Dendritic cell treated with granulocyte-macrophage colony-stimulating factor and Interleukin-4, amounts not matched to agents 40 ng/mL and 50 ng/mL, for 4 days (primary cell): ENCODE measurements around the gene PROM1.

Source experiments
- H3K27ac Mint-ChIP-seq: one replicate; pipeline ENCODE4 v1.8.0; 2022; ENCODE audit warnings: mild to moderate bottlenecking, mixed read lengths
- H3K27me3 Mint-ChIP-seq: one replicate; pipeline ENCODE4 v1.8.0; 2022; ENCODE audit warnings: mild to moderate bottlenecking, mixed read lengths
- H3K36me3 Mint-ChIP-seq: one replicate; pipeline ENCODE4 v1.8.0; 2022; ENCODE audit warnings: low read depth, mixed read lengths
- H3K4me1 Mint-ChIP-seq: one replicate; pipeline ENCODE4 v1.8.0; 2022; ENCODE audit warnings: low read depth, mixed read lengths
- H3K4me3 Mint-ChIP-seq: one replicate; pipeline ENCODE4 v1.8.0; 2022; ENCODE audit warnings: mild to moderate bottlenecking, moderate library complexity, mixed read lengths
- H3K9me3 Mint-ChIP-seq: one replicate; pipeline ENCODE4 v1.8.0; 2022; ENCODE audit warnings: mixed read lengths
- intact Hi-C: fragments of 100-400 bp; cut with micrococcal nuclease; formaldehyde crosslinking; loops from one replicate; pipeline ENCODE4 v1.15.0; 2022

The PROM1 gene

GRCh38 chr4:16019649-16020048 lies 64.2 kb downstream of the PROM1 start:
- intact Hi-C loops: no loop called here
- Mint-ChIP-seq H3K36me3 (no peaks in the 10 kb centered on the region), H3K4me3 (no peak overlapping the region), H3K27me3 (no peaks in the 10 kb centered on the region), H3K4me1 (no peaks in the 10 kb centered on the region), H3K27ac (no peak overlapping the region), H3K9me3 (no peaks in the 10 kb centered on the region)

DNA sequence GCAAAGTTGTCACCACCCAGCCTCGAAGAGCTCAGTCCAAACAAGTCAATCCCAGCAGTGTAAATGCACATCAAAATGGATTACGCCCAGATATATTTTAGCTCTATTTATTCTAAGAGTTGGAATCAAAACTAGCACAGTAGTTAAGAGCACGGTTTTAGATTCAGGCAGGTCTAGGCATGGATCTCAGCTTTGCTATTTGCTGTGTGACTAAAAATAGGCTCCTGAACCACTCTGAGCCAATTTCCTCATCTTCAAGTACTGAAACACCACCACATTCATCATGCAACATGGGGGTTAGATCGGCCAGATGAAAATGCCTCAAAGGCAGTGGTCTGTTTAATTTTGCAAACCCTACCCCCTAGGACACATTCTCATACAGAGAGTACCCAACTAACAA lies 65.0 kb downstream of the PROM1 start:
- Mint-ChIP-seq H3K27me3 (no peaks in the 10 kb centered on the region), H3K4me3 (no peak overlapping the region), H3K27ac (no peak overlapping the region), H3K4me1 (no peaks in the 10 kb centered on the region), H3K36me3 (no peaks in the 10 kb centered on the region), H3K9me3 (no peaks in the 10 kb centered on the region)
- intact Hi-C loops: no loop called here

DNA sequence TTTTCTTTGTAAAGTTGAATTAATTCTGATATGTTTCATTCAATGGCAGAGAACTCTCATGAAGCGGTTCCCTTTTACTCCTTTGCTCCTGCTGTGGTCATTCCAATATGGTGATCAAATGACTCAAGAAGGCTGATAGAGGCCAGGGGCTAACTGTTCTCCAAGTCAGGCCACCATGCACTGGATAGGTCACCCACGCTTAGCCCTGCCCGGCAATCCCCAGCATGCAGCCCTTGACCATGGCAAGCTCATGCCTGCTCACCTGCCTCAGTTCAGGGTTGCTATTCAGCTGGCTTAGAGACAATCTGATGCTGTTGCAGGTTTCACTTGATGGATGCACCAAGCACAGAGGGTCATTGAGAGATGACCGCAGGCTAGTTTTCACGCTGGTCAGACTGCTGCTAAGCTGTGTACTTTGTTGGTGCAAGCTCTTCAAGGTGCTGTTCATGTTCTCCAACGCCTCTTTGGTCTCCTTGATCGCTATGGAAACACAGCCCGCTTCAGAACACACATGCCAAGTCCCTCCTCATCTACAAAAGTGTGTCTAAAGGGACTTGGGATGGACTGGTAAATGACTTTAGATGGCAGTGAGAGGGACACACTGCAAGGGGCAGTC lies 65.7 kb downstream of the PROM1 start:
- Mint-ChIP-seq H3K4me3 (no peak overlapping the region), H3K27me3 (no peaks in the 10 kb centered on the region), H3K27ac (no peak overlapping the region)

DNA sequence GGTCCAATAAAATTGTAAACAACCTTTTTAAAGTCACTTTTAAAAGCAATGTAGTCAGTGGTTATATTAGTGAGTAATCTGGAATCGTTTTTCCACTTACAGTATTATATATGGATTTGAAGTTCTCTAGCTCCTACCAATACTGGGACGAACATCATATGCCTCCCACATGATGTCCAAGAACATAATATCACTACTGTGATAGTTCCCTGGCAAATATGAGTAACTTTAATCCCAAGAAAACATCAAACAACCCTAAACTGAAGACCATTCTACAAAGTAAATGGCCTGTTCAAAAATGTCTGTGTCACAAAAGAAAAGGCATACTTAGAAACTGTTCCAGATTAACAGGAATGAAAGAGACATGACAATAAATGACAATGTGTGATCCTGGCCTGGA lies 67.3 kb downstream of the PROM1 start:
- H3K9me3 Mint-ChIP-seq: no peaks in the 10 kb centered on the region
- H3K36me3 Mint-ChIP-seq: no peaks in the 10 kb centered on the region
- no peak overlapping the region for H3K4me3 Mint-ChIP-seq
- no peaks in the 10 kb centered on the region for H3K4me1 Mint-ChIP-seq
- intact Hi-C loops: no loop called here
- H3K27ac Mint-ChIP-seq: no peak overlapping the region
- no peaks in the 10 kb centered on the region for H3K27me3 Mint-ChIP-seq

More for the DNA sequence above, 65.7 kb downstream of the PROM1 start:
- Mint-ChIP-seq H3K36me3 (no peaks in the 10 kb centered on the region), H3K9me3 (no peaks in the 10 kb centered on the region), H3K4me1 (no peaks in the 10 kb centered on the region)
- intact Hi-C loops: no loop called here

DNA sequence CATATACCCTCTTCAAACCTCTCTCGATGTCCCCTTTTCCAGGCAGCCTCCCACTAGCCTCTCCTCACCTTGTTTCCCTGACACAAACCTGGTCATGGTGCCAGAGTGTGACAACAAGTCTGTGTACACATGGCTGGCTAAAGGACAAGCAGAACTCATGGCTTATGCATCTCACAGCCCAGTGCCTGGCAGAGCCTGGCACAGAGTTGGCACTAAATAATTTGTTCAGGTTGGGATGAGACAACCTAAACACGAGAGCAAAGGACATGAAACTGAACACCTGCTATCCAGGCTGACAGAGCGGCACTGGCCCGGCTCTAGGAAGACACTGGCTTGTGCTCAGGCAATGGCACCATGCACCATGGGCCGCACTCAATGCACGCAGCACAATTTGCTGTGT lies 72.7 kb downstream of the PROM1 start:
- H3K36me3 Mint-ChIP-seq: no peaks in the 10 kb centered on the region
- no peaks in the 10 kb centered on the region for H3K9me3 Mint-ChIP-seq
- no peak overlapping the region for H3K27ac Mint-ChIP-seq
- no peaks in the 10 kb centered on the region for H3K27me3 Mint-ChIP-seq
- no peak overlapping the region for H3K4me3 Mint-ChIP-seq
- H3K4me1 Mint-ChIP-seq: no peaks in the 10 kb centered on the region
- intact Hi-C loops: no loop called here

- no peak overlapping the region for H3K27ac Mint-ChIP-seq
- intact Hi-C loops: no loop called here
- no peaks in the 10 kb centered on the region for H3K36me3 Mint-ChIP-seq
- no peak overlapping the region for H3K4me3 Mint-ChIP-seq
- no peaks in the 10 kb centered on the region for H3K27me3 Mint-ChIP-seq
- no peaks in the 10 kb centered on the region for H3K4me1 Mint-ChIP-seq
- no peaks in the 10 kb centered on the region for H3K9me3 Mint-ChIP-seq
These were observed 74.7 kb downstream of the PROM1 start for GRCh38 chr4:16009153-16009552.

- no peak overlapping the region for H3K4me3 Mint-ChIP-seq
- H3K36me3 Mint-ChIP-seq: no peaks in the 10 kb centered on the region
- H3K4me1 Mint-ChIP-seq: no peaks in the 10 kb centered on the region
- H3K9me3 Mint-ChIP-seq: no peaks in the 10 kb centered on the region
- no peak overlapping the region for H3K27ac Mint-ChIP-seq
- H3K27me3 Mint-ChIP-seq: no peaks in the 10 kb centered on the region
- intact Hi-C loops: no loop called here
These were observed 76.2 kb downstream of the PROM1 start for GRCh38 chr4:16007471-16008095.

DNA sequence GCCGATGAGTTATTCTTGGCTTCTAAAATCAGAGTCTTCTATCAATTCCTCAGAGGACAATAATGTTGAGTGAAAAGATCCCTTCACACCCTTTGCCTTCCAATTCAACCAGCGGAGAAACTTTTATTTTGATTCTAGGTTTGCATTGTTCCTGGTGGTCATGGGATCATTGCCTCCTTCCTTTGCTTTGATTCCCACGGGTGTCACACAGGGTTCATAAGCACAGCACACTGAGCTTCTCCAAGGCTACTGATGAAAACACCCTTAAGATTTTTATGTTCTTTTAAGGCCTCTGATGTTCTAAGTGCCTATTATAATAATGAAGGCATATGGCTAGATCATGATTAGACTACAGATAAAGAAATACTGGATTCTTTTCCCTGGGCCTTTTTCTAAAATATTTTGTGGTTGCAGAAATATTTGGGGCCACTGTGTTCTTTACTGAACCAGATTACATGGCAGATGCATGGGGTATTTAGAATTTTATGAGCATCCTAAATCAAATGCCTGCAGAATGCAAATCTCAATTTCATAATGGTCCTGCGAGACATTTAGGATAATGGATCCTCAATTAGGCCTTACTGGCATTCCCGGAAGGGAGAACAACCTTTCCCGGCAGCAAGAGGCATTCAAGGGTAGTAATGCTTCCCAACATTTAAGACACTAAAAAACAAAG lies 76.9 kb downstream of the PROM1 start:
- no peaks in the 10 kb centered on the region for H3K4me1 Mint-ChIP-seq
- H3K36me3 Mint-ChIP-seq: no peaks in the 10 kb centered on the region
- H3K9me3 Mint-ChIP-seq: no peaks in the 10 kb centered on the region
- no peak overlapping the region for H3K27ac Mint-ChIP-seq
- intact Hi-C loops: no loop called here
- no peaks in the 10 kb centered on the region for H3K27me3 Mint-ChIP-seq
- no peak overlapping the region for H3K4me3 Mint-ChIP-seq

GRCh38 chr4:16005676-16006075 lies 78.1 kb downstream of the PROM1 start:
- no peak overlapping the region for H3K27ac Mint-ChIP-seq
- H3K27me3 Mint-ChIP-seq: no peaks in the 10 kb centered on the region
- H3K9me3 Mint-ChIP-seq: no peaks in the 10 kb centered on the region
- H3K4me1 Mint-ChIP-seq: no peaks in the 10 kb centered on the region
- H3K36me3 Mint-ChIP-seq: no peaks in the 10 kb centered on the region
- no peak overlapping the region for H3K4me3 Mint-ChIP-seq
- intact Hi-C loops: no loop called here

DNA sequence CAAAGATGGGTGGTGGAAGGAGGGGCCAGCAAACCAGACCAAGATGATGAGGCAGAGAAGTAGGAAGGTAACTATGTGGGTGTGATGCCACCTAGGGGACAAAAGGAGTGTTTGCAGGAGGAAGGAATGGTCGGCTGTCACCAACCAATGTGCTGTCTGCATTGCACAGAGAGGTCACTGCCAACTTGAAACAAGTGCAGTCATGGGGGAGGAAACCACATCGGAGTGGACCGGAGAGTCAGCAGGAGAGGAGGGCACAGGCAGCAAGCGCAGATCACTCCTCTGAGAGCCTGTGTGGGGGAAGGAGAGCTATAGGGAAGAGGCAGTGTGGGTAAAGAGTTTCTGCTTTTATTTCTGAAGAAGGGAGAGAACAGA lies 82.4 kb downstream of the PROM1 start:
- Mint-ChIP-seq H3K9me3 (no peaks in the 10 kb centered on the region), H3K27ac (no peak overlapping the region), H3K4me1 (no peaks in the 10 kb centered on the region), H3K4me3 (no peak overlapping the region), H3K27me3 (no peaks in the 10 kb centered on the region), H3K36me3 (no peaks in the 10 kb centered on the region)
- intact Hi-C loops: loop anchor here (1.0 to 2.0 kb wide), 5 partner anchors 37 to 523 kb away; no protein-coding TSS in a partner anchor

GRCh38 chr4:16000708-16001483 lies 82.9 kb downstream of the PROM1 start:
- intact Hi-C loops: loop anchor here (1.0 to 2.0 kb wide), 5 partner anchors 36 to 522 kb away; no protein-coding TSS in a partner anchor
- Mint-ChIP-seq H3K4me1 (no peaks in the 10 kb centered on the region), H3K9me3 (no peaks in the 10 kb centered on the region), H3K4me3 (no peak overlapping the region), H3K36me3 (no peaks in the 10 kb centered on the region), H3K27me3 (no peaks in the 10 kb centered on the region), H3K27ac (no peak overlapping the region)

DNA sequence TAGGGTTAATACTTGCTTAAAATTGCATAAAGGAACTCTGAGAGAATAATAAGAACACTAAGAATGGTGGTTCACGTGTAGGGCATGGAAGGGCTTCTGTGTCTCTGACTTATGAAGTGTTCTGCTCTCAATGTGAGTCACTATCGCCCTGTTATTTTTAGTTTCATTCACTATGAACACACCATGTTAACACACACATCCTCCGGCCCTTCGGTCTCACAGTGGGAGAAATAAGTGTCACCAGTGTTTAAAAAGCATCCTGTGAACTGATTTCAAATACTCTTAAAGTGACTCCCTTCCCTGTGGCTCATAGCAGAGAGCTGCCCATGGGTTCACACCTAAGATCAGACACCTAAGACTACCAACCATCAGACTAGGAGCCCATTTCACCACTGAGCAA lies 87.0 kb downstream of the PROM1 start:
- Mint-ChIP-seq H3K9me3 (no peaks in the 10 kb centered on the region), H3K27ac (no peak overlapping the region), H3K27me3 (no peaks in the 10 kb centered on the region), H3K4me1 (peaks cover 12% of the 10 kb centered on the region), H3K4me3 (no peak overlapping the region), H3K36me3 (no peaks in the 10 kb centered on the region)
- intact Hi-C loops: no loop called here

DNA sequence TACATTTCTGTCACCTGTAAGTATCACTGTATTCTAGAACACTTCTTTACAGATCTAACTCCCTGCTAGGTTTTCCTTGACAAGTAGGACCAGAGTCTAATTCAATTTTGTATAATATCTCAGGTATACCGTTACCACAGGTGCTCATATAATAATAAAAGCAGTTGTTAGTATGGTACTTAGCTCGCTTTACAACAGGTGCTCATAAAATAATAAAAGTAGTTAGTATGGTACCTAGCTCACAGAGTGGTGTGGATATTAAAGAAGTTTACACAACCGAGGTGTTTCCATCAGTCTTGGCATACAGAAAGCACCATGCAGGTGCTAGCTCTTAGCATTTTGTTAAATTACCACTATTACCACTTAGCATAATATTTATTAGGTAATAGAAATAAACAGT lies 88.0 kb downstream of the PROM1 start:
- intact Hi-C loops: no loop called here
- H3K27me3 Mint-ChIP-seq: no peaks in the 10 kb centered on the region
- no peaks in the 10 kb centered on the region for H3K9me3 Mint-ChIP-seq
- H3K36me3 Mint-ChIP-seq: no peaks in the 10 kb centered on the region
- no peak overlapping the region for H3K27ac Mint-ChIP-seq
- H3K4me3 Mint-ChIP-seq: no peak overlapping the region
- peaks cover 12% of the 10 kb centered on the region for H3K4me1 Mint-ChIP-seq

- intact Hi-C loops: no loop called here
These were observed 91.7 kb downstream of the PROM1 start for GRCh38 chr4:15992167-15992485.

More at GRCh38 chr4:15992167-15992485, 91.7 kb downstream of the PROM1 start:
- H3K36me3 Mint-ChIP-seq: no peaks in the 10 kb centered on the region
- no peak overlapping the region for H3K27ac Mint-ChIP-seq
- H3K27me3 Mint-ChIP-seq: no peaks in the 10 kb centered on the region
- peaks cover 12% of the 10 kb centered on the region for H3K4me1 Mint-ChIP-seq
- no peak overlapping the region for H3K4me3 Mint-ChIP-seq
- no peaks in the 10 kb centered on the region for H3K9me3 Mint-ChIP-seq
